H9 (cell line): ENCODE results near the gene MYH7. TPM values are rescaled to one million over a fixed set of nuclear protein-coding genes. Genes with fewer than 3 reads are reported as not detected.

Experiments
- DNase-seq: peaks from one replicate; pipeline ENCODE4 v3.0.0-alpha.2; 2017
- H2AFZ ChIP-seq: one replicate; pipeline ENCODE4 v1.6.1; 2013; ENCODE audit warnings: mild to moderate bottlenecking, low read length, control low read depth, moderate library complexity
- H2AK5ac ChIP-seq: 2 replicates; pipeline ENCODE4 v1.6.1; 2013; ENCODE audit warnings: low read length, control low read depth, mixed read lengths; ENCODE audit not compliant: insufficient read length
- H2BK120ac ChIP-seq: one replicate; pipeline ENCODE4 v1.6.1; 2013; ENCODE audit warnings: low read depth, mild to moderate bottlenecking, low read length, control low read depth, inconsistent platforms; ENCODE audit not compliant: poor library complexity, severe bottlenecking
- H2BK12ac ChIP-seq: 2 replicates; pipeline ENCODE4 v1.6.1; 2013; ENCODE audit warnings: low read length, control low read depth, mixed read lengths, low read depth; ENCODE audit not compliant: insufficient read length
- H2BK15ac ChIP-seq: 2 replicates; pipeline ENCODE4 v1.6.1; 2013; ENCODE audit warnings: low read depth, low read length, control low read depth
- H2BK20ac ChIP-seq: one replicate; pipeline ENCODE4 v1.6.1; 2013; ENCODE audit warnings: low read depth, mild to moderate bottlenecking, low read length, control low read depth, inconsistent platforms; ENCODE audit not compliant: poor library complexity, severe bottlenecking
- H2BK5ac ChIP-seq: 2 replicates; pipeline ENCODE4 v1.6.1; 2013; ENCODE audit warnings: low read length, control low read depth, mixed read lengths; ENCODE audit not compliant: insufficient read length
- H3K14ac ChIP-seq: 2 replicates; pipeline ENCODE4 v1.6.1; 2013; ENCODE audit warnings: low read length, control low read depth; ENCODE audit not compliant: insufficient read depth
- H3K18ac ChIP-seq: 2 replicates; pipeline ENCODE4 v1.6.1; 2013; ENCODE audit warnings: low read depth, mild to moderate bottlenecking, mixed read lengths, low read length, control low read depth; ENCODE audit not compliant: insufficient read length
- H3K23ac ChIP-seq: 2 replicates; pipeline ENCODE4 v1.6.1; 2013; ENCODE audit warnings: low read length, control low read depth, mixed read lengths, low read depth; ENCODE audit not compliant: insufficient read length
- H3K23me2 ChIP-seq: 2 replicates; pipeline ENCODE4 v1.6.1; 2013; ENCODE audit warnings: low read depth, mild to moderate bottlenecking, mixed read lengths, low read length, control low read depth; ENCODE audit not compliant: insufficient read length, poor library complexity, severe bottlenecking
- H3K27ac ChIP-seq: 2 replicates; pipeline ENCODE4 v1.5.1; 2013; ENCODE audit warnings: low read length, control low read depth, mixed read lengths, low read depth; ENCODE audit not compliant: insufficient read length
- H3K27me3 ChIP-seq: 2 replicates; pipeline ENCODE4 v1.6.1; 2013; ENCODE audit warnings: low read length, control low read depth, inconsistent platforms; ENCODE audit not compliant: insufficient read depth
- H3K4ac ChIP-seq: 2 replicates; pipeline ENCODE4 v1.6.1; 2013; ENCODE audit warnings: low read depth, mild to moderate bottlenecking, control low read depth, inconsistent platforms, low read length, moderate library complexity
- H3K4me1 ChIP-seq: 2 replicates; pipeline ENCODE4 v1.6.1; 2013; ENCODE audit warnings: low read length, control low read depth, inconsistent platforms; ENCODE audit not compliant: insufficient read depth
- H3K4me2 ChIP-seq: 2 replicates; pipeline ENCODE4 v1.6.1; 2013; ENCODE audit warnings: low read length, control low read depth, mixed read lengths; ENCODE audit not compliant: insufficient read length, insufficient read depth
- H3K56ac ChIP-seq: 2 replicates; pipeline ENCODE4 v1.6.1; 2013; ENCODE audit warnings: low read depth, mild to moderate bottlenecking, mixed read lengths, low read length, control low read depth; ENCODE audit not compliant: insufficient read length
- H3K79me1 ChIP-seq: 2 replicates; pipeline ENCODE4 v1.6.1; 2013; ENCODE audit warnings: low read depth, mild to moderate bottlenecking, moderate library complexity, low read length, control low read depth, inconsistent platforms; ENCODE audit not compliant: insufficient read depth, poor library complexity, severe bottlenecking
- H3K79me2 ChIP-seq: 2 replicates; pipeline ENCODE4 v1.6.1; 2013; ENCODE audit warnings: low read length, control low read depth, inconsistent platforms; ENCODE audit not compliant: insufficient read depth
- H3K9ac ChIP-seq: 2 replicates; pipeline ENCODE4 v1.6.1; 2013; ENCODE audit warnings: low read length, control low read depth, mixed read lengths; ENCODE audit not compliant: insufficient read length; ENCODE audit errors: extremely low read depth
- H3K9me3 ChIP-seq: one replicate; pipeline ENCODE4 v1.6.1; 2013; ENCODE audit warnings: low read depth, low read length, inconsistent platforms; ENCODE audit not compliant: control insufficient read depth
- H3T11ph ChIP-seq: one replicate; pipeline ENCODE4 v1.6.1; 2013; ENCODE audit warnings: mild to moderate bottlenecking, low read length, control low read depth, inconsistent platforms
- H4K20me1 ChIP-seq: one replicate; pipeline ENCODE4 v1.6.1; 2013; ENCODE audit not compliant: control insufficient read depth, insufficient read length, insufficient read depth
- H4K5ac ChIP-seq: 2 replicates; pipeline ENCODE4 v1.6.1; 2013; ENCODE audit warnings: low read depth, mild to moderate bottlenecking, mixed read lengths, low read length, control low read depth; ENCODE audit not compliant: insufficient read length
- H4K8ac ChIP-seq: replicated peaks from 2 replicates; pipeline ENCODE4 v1.6.1; 2013; ENCODE audit warnings: low read length, control low read depth, mixed read lengths, low read depth; ENCODE audit not compliant: insufficient read length
- H4K91ac ChIP-seq: 2 replicates; pipeline ENCODE4 v1.6.1; 2013; ENCODE audit warnings: low read depth, mild to moderate bottlenecking, moderate library complexity, mixed read lengths, low read length, control low read depth; ENCODE audit not compliant: insufficient read length
- H3K27ac Mint-ChIP-seq, 3 experiments: 2 replicates in 2 of 3; 3 replicates in 1 of 3; pipeline ENCODE4 v1.8.0; 2020 to 2021; ENCODE audit warnings: mixed read lengths in 3 of 3, mild to moderate bottlenecking in 1 of 3, moderate library complexity in 1 of 3
- H3K27me3 Mint-ChIP-seq: 2 replicates; pipeline ENCODE4 v1.8.0; 2021; ENCODE audit warnings: low read depth, mild to moderate bottlenecking, moderate library complexity, mixed read lengths
- H3K36me3 Mint-ChIP-seq, 3 experiments: 2 replicates in 2 of 3; 3 replicates in 1 of 3; pipeline ENCODE4 v1.8.0; 2020 to 2021; ENCODE audit warnings: low read depth in 3 of 3, mixed read lengths in 3 of 3; ENCODE audit not compliant: insufficient read depth in 1 of 3
- H3K4me1 Mint-ChIP-seq, 2 experiments: 2 replicates each; pipeline ENCODE4 v1.8.0; 2020; ENCODE audit warnings: mixed read lengths in 2 of 2
- H3K4me3 Mint-ChIP-seq, 2 experiments: 2 replicates in 1 of 2; 3 replicates in 1 of 2; pipeline ENCODE4 v1.8.0; 2020 to 2021; ENCODE audit warnings: mild to moderate bottlenecking in 2 of 2, mixed read lengths in 2 of 2, moderate library complexity in 1 of 2
- H3K9me3 Mint-ChIP-seq, 2 experiments: 2 replicates in 1 of 2; 3 replicates in 1 of 2; pipeline ENCODE4 v1.8.0; 2020; ENCODE audit warnings: mild to moderate bottlenecking in 2 of 2, mixed read lengths in 2 of 2, moderate library complexity in 1 of 2
- CTCF ChIP-seq: fragments of 200-600 bp; sonication (generic); conservative IDR thresholded peaks from 3 replicates; pipeline ENCODE4 v1.8.0; 2021; ENCODE audit warnings: antibody characterized with exemption, mild to moderate bottlenecking
- WGBS: extraction: QIAGEN DNeasy Blood & Tissue Kit; methylation state at CpG from one replicate; pipeline ENCODE4 v1.1.7; 2013; ENCODE audit warnings: missing lambda C conversion rate, low lambda C conversion rate, mixed read lengths; ENCODE audit not compliant: insufficient read length; ENCODE audit errors: extremely low coverage; 5-methylcytosine and 5-hydroxymethylcytosine counted together
- total RNA-seq: library from RNA; stranded (reverse); gene quantifications from 2 replicates; pipeline ENCODE4 v1.2.1, GENCODE V29; 2021

Gene MYH7
- total RNA-seq, 1 experiment from 2014 or later, result not detected

GRCh38 chr14:23432946-23433345 is 2.5 kb downstream of the MYH7 start:
- H3T11ph ChIP-seq, result no peak overlapping the region
- no peaks in the 10 kb centered on the region for H3K79me1 ChIP-seq
- no CpG with 5 or more reads among the region's 10 CpGs for WGBS
- no peaks in the 10 kb centered on the region for H3K9me3 ChIP-seq
- no peak overlapping the region for H2BK15ac ChIP-seq
- H2BK5ac ChIP-seq, result no peak overlapping the region
- Mint-ChIP-seq H3K4me1 (peaks cover 27 to 35% of the 10 kb centered on the region in 2 experiments), H3K4me3 (no peak overlapping the region), H3K27me3 (peaks cover 52% of the 10 kb centered on the region), H3K9me3 (no peaks in the 10 kb centered on the region; a peak in 1 of 5 replicates), H3K36me3 (no peaks in the 10 kb centered on the region), H3K27ac (no peak overlapping the region; a peak in 1 of 7 replicates)
- H3K4me2 ChIP-seq, result no peak overlapping the region
- TF ChIP-seq CTCF, result no peak
- H2BK20ac ChIP-seq, result no peak overlapping the region
- no peak overlapping the region for H3K9ac ChIP-seq
- H4K91ac ChIP-seq, result no peak overlapping the region
- H3K27ac ChIP-seq, result no peak overlapping the region
- no peaks in the 10 kb centered on the region for H3K79me2 ChIP-seq
- H4K20me1 ChIP-seq, result no peaks in the 10 kb centered on the region
- H4K5ac ChIP-seq, result no peak overlapping the region
- H2AFZ ChIP-seq, result no peak overlapping the region
- no peak overlapping the region for H3K4ac ChIP-seq
- H3K23me2 ChIP-seq, result peaks cover 2% of the 10 kb centered on the region
- H3K23ac ChIP-seq, result no peak overlapping the region
- H2BK120ac ChIP-seq, result no peak overlapping the region
- H3K27me3 ChIP-seq, result no peaks in the 10 kb centered on the region
- no peak overlapping the region for H4K8ac ChIP-seq
- H3K14ac ChIP-seq, result no peak overlapping the region
- no peaks in the 10 kb centered on the region; the same call in 1 of the 2 replicates for H3K4me1 ChIP-seq
- no peak overlapping the region for H2AK5ac ChIP-seq
- no peak overlapping the region for H3K56ac ChIP-seq
- H3K18ac ChIP-seq, result no peak overlapping the region
- H2BK12ac ChIP-seq, result no peak overlapping the region
- DNase-seq, result no peak
